AG04450 (cell line): ENCODE results near the gene CCDC183. TPM values are rescaled to one million over a fixed set of nuclear protein-coding genes. Genes with fewer than 3 reads are reported as not detected.
"Not testable (repeated sequence)": the region's sequence is repeated elsewhere in the genome, so short reads cannot be mapped to it uniquely, and the experiment has no call there.

Experiments
- CTCF ChIA-PET: fragments of 300-600, 350-600 bp; formaldehyde crosslinking; extraction: SDS; loops from one replicate; lab custom pipeline; 2022; ENCODE audit warnings: antibody characterized with exemption, inconsistent platforms; lab: Charles Lee
- POLR2A ChIA-PET: fragments of 350-600 bp; formaldehyde crosslinking; extraction: SDS; loops from one replicate; lab custom pipeline; 2021; ENCODE audit warnings: antibody characterized with exemption, inconsistent platforms; lab: Yijun Ruan, JAX
- DNase-seq: peaks from one replicate; pipeline ENCODE4 v3.0.0-alpha.2; 2011; ENCODE audit warnings: low read depth, low spot score
- H3K27ac ChIP-seq: one replicate; pipeline ENCODE4 v1.5.1; 2012; ENCODE audit warnings: low read depth, low read length, control low read depth
- H3K27me3 ChIP-seq: one replicate; pipeline ENCODE4 v1.6.0; 2012; ENCODE audit warnings: low read length; ENCODE audit not compliant: control insufficient read depth, insufficient read depth
- H3K4me3 ChIP-seq: 2 replicates; pipeline ENCODE4 v1.5.1; 2011; ENCODE audit warnings: mild to moderate bottlenecking, low read depth, low read length, control low read depth
- H3K9me3 ChIP-seq: 2 replicates; pipeline ENCODE4 v1.5.1; 2012; ENCODE audit warnings: low read length; ENCODE audit not compliant: control insufficient read depth, insufficient read depth
- CTCF ChIP-seq: IDR thresholded peaks from 2 replicates; pipeline ENCODE4 v1.5.1; 2011; ENCODE audit warnings: low read depth, low read length, control low read depth, inconsistent platforms
- polyA plus RNA-seq: library from polyadenylated mRNA; depleted of rRNA; stranded (reverse); fragments of >200 nt; gene quantifications from 2 replicates; pipeline ENCODE4 v1.2.3, GENCODE V29; 2011

Gene CCDC183
- polyA plus RNA-seq, 1 experiment = 0.21 TPM

GRCh38 chr9:136835162-136835931, 39.2 kb downstream of the CCDC183 start:
- Histone ChIP-seq H3K27me3 (no peaks in the 10 kb centered on the region), H3K4me3 (no peak overlapping the region), H3K27ac (no peak overlapping the region), H3K9me3 (no peaks in the 10 kb centered on the region)
- POLR2A ChIA-PET = no interaction called here
- TF ChIP-seq CTCF = no peak
- CTCF ChIA-PET = no interaction called here
- DNase-seq = no peak

GRCh38 chr9:136835932-136836904, 40.1 kb downstream of the CCDC183 start:
- ChIA-PET POLR2A (no interaction called here), CTCF (no interaction called here)
- Histone ChIP-seq H3K27ac (no peak overlapping the region), H3K27me3 (no peaks in the 10 kb centered on the region), H3K9me3 (no peaks in the 10 kb centered on the region), H3K4me3 (no peak overlapping the region)
- no peak for DNase-seq
- no peak for TF ChIP-seq CTCF

- Histone ChIP-seq H3K27ac (no peak overlapping the region), H3K9me3 (no peaks in the 10 kb centered on the region; the same call in 1 of the 2 replicates), H3K4me3 (no peak overlapping the region), H3K27me3 (no peaks in the 10 kb centered on the region)
- ChIA-PET POLR2A (no interaction called here), CTCF (no interaction called here)
- DNase-seq = no peak
- TF ChIP-seq CTCF = no peak
Measured at GRCh38 chr9:136837146-136837855, 41.2 kb downstream of the CCDC183 start.

GRCh38 chr9:136837856-136838277, 41.7 kb downstream of the CCDC183 start:
- DNase-seq, H3K27me3 ChIP-seq, H3K4me3 ChIP-seq, CTCF ChIA-PET, H3K27ac ChIP-seq, POLR2A ChIA-PET, H3K9me3 ChIP-seq: not testable (repeated sequence)
